KMS-11 (cell line): Measurements from ENCODE around the gene LGALS9.

Experiments used
- H2AFZ ChIP-seq: fragments of 200-600 bp; sonication (generic); 2 replicates; pipeline ENCODE4 v1.6.1; 2016; ENCODE audit warnings: antibody characterized with exemption, mixed run types, low read depth
- H3K27ac ChIP-seq: fragments of 200-600 bp; sonication (generic); 2 replicates; pipeline ENCODE4 v1.6.1; 2016; ENCODE audit warnings: mild to moderate bottlenecking, mixed run types
- H3K27me3 ChIP-seq: fragments of 200-600 bp; sonication (generic); 2 replicates; pipeline ENCODE4 v1.6.1; 2017; ENCODE audit warnings: mild to moderate bottlenecking, low read depth, mixed run types, moderate library complexity; ENCODE audit not compliant: insufficient read depth
- H3K36me3 ChIP-seq: fragments of 200-600 bp; sonication (generic); 2 replicates; pipeline ENCODE4 v1.6.1; 2017; ENCODE audit warnings: mild to moderate bottlenecking, mixed run types; ENCODE audit not compliant: insufficient read depth
- H3K4me1 ChIP-seq: fragments of 200-600 bp; sonication (generic); 2 replicates; pipeline ENCODE4 v1.6.1; 2016; ENCODE audit warnings: mild to moderate bottlenecking, low read depth, mixed run types; ENCODE audit not compliant: poor library complexity, severe bottlenecking
- H3K4me2 ChIP-seq: fragments of 200-600 bp; sonication (generic); 2 replicates; pipeline ENCODE4 v1.7.0; 2016; ENCODE audit warnings: mild to moderate bottlenecking, mixed run types
- H3K4me3 ChIP-seq: fragments of 200-600 bp; sonication (generic); IDR thresholded peaks from 2 replicates; pipeline ENCODE4 v1.6.1; 2017; ENCODE audit warnings: low read depth, low read length, mixed read lengths; ENCODE audit not compliant: insufficient read depth
- H3K79me2 ChIP-seq: fragments of 200-600 bp; sonication (generic); 2 replicates; pipeline ENCODE4 v1.6.1; 2016; ENCODE audit warnings: low read depth, mixed run types; ENCODE audit not compliant: insufficient read depth
- H3K9ac ChIP-seq: fragments of 200-600 bp; sonication (generic); 2 replicates; pipeline ENCODE4 v1.6.1; 2016; ENCODE audit warnings: mild to moderate bottlenecking, mixed run types
- H4K20me1 ChIP-seq: fragments of 200-600 bp; sonication (generic); 2 replicates; pipeline ENCODE4 v1.6.1; 2016; ENCODE audit warnings: mild to moderate bottlenecking, mixed run types; ENCODE audit not compliant: insufficient read depth
- TF ChIP-seq, protein P1 (sequence below): fragments of 200-600 bp; sonication (generic); conservative IDR thresholded peaks from 2 replicates; pipeline ENCODE4 v1.6.1; 2017; ENCODE audit warnings: low read depth, mild to moderate bottlenecking, antibody characterized with exemption, low read length, moderate library complexity, mixed read lengths

LGALS9 gene

DNA sequence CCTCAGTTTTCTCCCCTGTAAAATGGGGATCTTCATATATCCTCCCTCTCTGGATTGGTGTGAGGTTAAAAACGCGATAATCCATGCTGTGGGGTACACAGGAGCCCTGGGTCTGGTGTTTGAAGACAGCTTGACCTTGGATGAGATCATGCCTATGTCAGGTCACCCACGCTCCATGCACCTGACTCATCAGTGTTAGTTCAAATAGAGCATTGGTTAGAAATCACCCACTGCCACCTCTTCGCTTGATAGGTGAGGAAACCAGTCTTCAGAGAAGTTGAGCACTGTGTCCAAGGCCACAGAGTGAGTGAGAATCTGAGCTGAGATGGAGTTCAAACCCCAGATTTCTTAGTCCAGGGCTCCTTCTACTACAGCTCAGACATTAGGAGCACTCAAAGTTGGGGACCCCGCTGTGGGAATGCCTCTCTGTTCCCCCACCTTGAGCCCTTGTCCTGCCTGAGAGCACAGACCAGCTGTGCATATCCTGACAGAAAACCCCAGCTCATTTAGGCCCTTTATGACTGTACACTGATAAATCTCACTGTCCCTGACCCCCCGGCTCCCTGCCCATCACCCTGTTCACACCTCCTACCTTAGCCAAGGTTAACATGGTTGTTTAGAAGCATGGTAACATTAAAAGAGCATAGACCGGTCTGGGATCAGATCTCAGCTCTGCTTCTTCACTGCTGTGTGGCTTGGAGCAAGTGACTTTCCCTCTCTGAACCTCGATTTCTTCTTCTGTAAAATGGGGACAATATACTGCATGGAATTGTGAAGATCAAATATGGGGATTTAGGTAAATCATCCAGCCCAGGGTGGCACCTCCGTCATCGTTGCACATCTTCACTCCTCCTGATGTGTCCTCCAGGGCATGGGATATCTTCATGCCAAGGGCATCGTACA lies 22.4 kb upstream of the LGALS9 start:
- Histone ChIP-seq H3K4me2 (no peak overlapping the region), H3K9ac (no peak overlapping the region)

DNA sequence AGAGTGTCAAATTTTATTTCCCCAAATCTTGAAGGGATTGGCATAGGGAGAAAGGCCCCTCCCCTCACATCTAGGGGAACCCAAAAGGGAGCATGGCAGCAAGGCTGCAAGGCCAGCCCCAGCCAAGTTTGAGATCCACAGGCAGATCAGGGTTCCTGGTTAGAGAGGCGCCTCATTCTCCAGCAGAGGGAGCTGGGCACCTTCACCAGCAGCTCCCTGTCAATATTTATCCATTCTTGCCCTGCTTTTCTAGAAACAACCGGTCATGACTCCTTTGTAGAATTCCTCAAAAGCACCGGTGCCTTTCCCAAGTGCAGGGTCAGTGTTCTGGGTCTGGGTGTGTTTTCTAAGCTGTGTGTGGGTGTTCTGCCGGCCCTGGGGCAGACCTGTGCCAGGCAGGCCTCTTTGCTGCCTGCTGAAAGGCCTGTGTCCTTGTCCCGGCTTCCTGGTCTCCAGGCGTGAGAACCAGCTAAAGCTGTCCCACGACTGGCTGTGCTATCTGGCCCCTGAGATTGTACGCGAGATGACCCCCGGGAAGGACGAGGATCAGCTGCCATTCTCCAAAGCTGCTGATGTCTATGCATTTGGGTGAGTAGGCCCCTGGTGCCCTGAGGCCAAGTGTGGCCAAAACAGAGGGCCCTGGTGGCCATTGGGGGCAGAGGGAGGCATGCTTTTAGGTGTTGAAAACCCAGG lies 21.2 kb upstream of the LGALS9 start:
- Histone ChIP-seq H3K27me3 (no peaks in the 10 kb centered on the region), H3K4me1 (no peaks in the 10 kb centered on the region), H4K20me1 (no peaks in the 10 kb centered on the region), H3K4me3 (no peak overlapping the region), H3K9ac (no peak overlapping the region), H3K27ac (no peak overlapping the region), H3K4me2 (no peak overlapping the region), H2AFZ (no peak overlapping the region), H3K36me3 (no peaks in the 10 kb centered on the region), H3K79me2 (no peaks in the 10 kb centered on the region)
- TF ChIP-seq, protein P1, sequence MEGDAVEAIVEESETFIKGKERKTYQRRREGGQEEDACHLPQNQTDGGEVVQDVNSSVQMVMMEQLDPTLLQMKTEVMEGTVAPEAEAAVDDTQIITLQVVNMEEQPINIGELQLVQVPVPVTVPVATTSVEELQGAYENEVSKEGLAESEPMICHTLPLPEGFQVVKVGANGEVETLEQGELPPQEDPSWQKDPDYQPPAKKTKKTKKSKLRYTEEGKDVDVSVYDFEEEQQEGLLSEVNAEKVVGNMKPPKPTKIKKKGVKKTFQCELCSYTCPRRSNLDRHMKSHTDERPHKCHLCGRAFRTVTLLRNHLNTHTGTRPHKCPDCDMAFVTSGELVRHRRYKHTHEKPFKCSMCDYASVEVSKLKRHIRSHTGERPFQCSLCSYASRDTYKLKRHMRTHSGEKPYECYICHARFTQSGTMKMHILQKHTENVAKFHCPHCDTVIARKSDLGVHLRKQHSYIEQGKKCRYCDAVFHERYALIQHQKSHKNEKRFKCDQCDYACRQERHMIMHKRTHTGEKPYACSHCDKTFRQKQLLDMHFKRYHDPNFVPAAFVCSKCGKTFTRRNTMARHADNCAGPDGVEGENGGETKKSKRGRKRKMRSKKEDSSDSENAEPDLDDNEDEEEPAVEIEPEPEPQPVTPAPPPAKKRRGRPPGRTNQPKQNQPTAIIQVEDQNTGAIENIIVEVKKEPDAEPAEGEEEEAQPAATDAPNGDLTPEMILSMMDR: peak; percentile 63

More for the DNA sequence above, 22.4 kb upstream of the LGALS9 start:
- H3K4me1 ChIP-seq: no peaks in the 10 kb centered on the region
- H2AFZ ChIP-seq: no peak overlapping the region
- H3K36me3 ChIP-seq: no peaks in the 10 kb centered on the region
- H3K4me3 ChIP-seq: no peak overlapping the region
- H3K27me3 ChIP-seq: no peaks in the 10 kb centered on the region
- TF ChIP-seq, protein P1: no peak
- H3K27ac ChIP-seq: no peak overlapping the region
- no peaks in the 10 kb centered on the region for H4K20me1 ChIP-seq
- no peaks in the 10 kb centered on the region for H3K79me2 ChIP-seq

DNA sequence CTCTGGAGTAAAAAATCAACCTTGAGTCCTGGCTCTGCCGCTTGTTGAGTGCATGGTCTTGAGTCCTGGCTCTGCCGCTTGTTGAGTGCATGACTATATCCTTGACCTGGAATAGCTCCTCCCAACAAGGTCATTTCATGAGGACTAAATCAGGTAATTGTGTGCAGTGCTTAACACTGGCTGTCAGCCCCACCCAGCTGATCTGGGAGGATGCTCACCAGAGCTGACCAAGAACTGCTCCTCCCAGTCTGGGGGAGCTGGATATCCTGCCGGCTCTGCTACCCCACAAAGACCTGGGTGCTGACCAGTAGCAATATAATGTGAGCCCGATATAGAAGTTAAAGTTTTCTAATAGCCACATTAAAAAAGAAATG lies 20.7 kb upstream of the LGALS9 start:
- no peaks in the 10 kb centered on the region for H3K36me3 ChIP-seq
- H2AFZ ChIP-seq: no peak overlapping the region
- H3K4me3 ChIP-seq: no peak overlapping the region
- no peaks in the 10 kb centered on the region for H3K27me3 ChIP-seq
- no peak overlapping the region for H3K27ac ChIP-seq
- TF ChIP-seq, protein P1: no peak
- no peak overlapping the region for H3K4me2 ChIP-seq
- H3K9ac ChIP-seq: no peak overlapping the region
- H4K20me1 ChIP-seq: no peaks in the 10 kb centered on the region
- H3K4me1 ChIP-seq: no peaks in the 10 kb centered on the region
- H3K79me2 ChIP-seq: no peaks in the 10 kb centered on the region

DNA sequence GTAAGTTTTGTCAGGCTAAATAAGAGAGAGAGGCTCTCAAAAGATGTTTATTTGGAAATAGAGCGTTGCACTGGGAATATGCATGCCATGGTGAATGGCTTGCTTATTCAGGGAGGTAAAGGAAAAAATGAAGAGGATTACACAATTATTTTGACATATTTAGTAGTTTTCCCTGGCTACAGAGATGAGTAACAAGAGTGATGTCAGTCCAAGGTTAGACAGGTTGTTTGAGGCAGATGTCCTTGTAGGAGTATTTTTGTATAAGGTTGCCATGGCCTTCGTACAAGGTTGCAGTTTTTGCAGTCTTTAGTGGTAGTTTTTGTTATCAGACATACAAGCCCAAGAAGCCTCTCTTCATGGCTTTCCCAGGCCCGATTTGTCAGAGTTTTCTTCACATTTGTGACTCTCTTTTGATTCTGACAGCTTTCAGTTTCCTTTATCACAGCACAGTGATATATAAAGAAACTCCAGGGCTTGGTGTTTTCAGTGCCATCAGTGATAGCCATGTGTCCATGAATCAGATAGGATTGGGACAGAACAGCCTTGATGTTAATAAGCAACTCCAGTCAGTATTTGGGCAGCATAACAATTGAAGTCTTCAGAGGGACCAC lies 18.7 kb upstream of the LGALS9 start:
- H3K27me3 ChIP-seq: no peaks in the 10 kb centered on the region
- H3K9ac ChIP-seq: no peak overlapping the region
- H2AFZ ChIP-seq: no peak overlapping the region
- H3K36me3 ChIP-seq: no peaks in the 10 kb centered on the region
- H3K4me2 ChIP-seq: no peak overlapping the region
- no peaks in the 10 kb centered on the region for H3K4me1 ChIP-seq
- H4K20me1 ChIP-seq: no peaks in the 10 kb centered on the region
- H3K4me3 ChIP-seq: no peak overlapping the region
- TF ChIP-seq, protein P1: no peak
- no peak overlapping the region for H3K27ac ChIP-seq
- no peaks in the 10 kb centered on the region for H3K79me2 ChIP-seq
